SK-N-SH (cell line): ENCODE measurements around the gene CEACAM1. TPM values are rescaled to one million over a fixed set of nuclear protein-coding genes. Genes with fewer than 3 reads are reported as not detected.

ENCODE experiments used
- CTCF ChIA-PET: fragments of 300-600, 350-600 bp; formaldehyde crosslinking; extraction: SDS; loops from one replicate; lab custom pipeline; 2021; lab: Yijun Ruan, JAX
- POLR2A ChIA-PET: fragments of 350-600 bp; sonication (Branson Sonifier 250); formaldehyde crosslinking; extraction: SDS; loops from one replicate; lab custom pipeline; 2020; ENCODE audit warnings: antibody characterized with exemption, inconsistent platforms; lab: Yijun Ruan, JAX
- DNase-seq: peaks from one replicate; pipeline ENCODE4 v3.0.0; 2012
- H2AFZ ChIP-seq: fragments of 200-600 bp; sonication (generic); 2 replicates; pipeline ENCODE4 v1.8.1; 2016; ENCODE audit warnings: antibody characterized with exemption, mild to moderate bottlenecking, low read depth
- H3F3A ChIP-seq: fragments of 200-600 bp; sonication (generic); replicated peaks from 2 replicates; pipeline ENCODE3; 2016; ENCODE audit warnings: antibody characterized with exemption, mild to moderate bottlenecking; ENCODE audit not compliant: insufficient read depth
- H3K27ac ChIP-seq, 2 experiments: fragments of 200-500 bp in 1 of 2; fragments of 200-600 bp in 1 of 2; sonication (Bioruptor generic) in 1 of 2; sonication (generic), shearing (Covaris generic) in 1 of 2; 2 replicates each; pipeline versions ENCODE4 v1.5.1 to v1.6.1; 2014 to 2016; ENCODE audit warnings: low read depth in 2 of 2, inconsistent platforms in 1 of 2, low read length in 1 of 2, mild to moderate bottlenecking in 1 of 2, mixed read lengths in 1 of 2
- H3K27me3 ChIP-seq: fragments of 200-600 bp; sonication (generic), shearing (Covaris generic); 2 replicates; pipeline ENCODE4 v1.6.1; 2016; ENCODE audit warnings: mixed run types; ENCODE audit not compliant: insufficient read depth
- H3K36me3 ChIP-seq, 2 experiments: fragments of 200-500 bp in 1 of 2; fragments of 200-600 bp in 1 of 2; sonication (Bioruptor generic) in 1 of 2; sonication (generic) in 1 of 2; replicated peaks in 1 of 2; 2 replicates each; pipeline versions ENCODE3 to v1.5.1; 2014 to 2016; ENCODE audit warnings: low read length in 1 of 2, mild to moderate bottlenecking in 1 of 2; ENCODE audit not compliant: insufficient read depth in 2 of 2, control insufficient read depth in 1 of 2
- H3K4me1 ChIP-seq, 2 experiments: fragments of 200-500 bp in 1 of 2; fragments of 200-600 bp in 1 of 2; sonication (Bioruptor generic) in 1 of 2; sonication (generic), shearing (Covaris generic) in 1 of 2; 2 replicates each; pipeline versions ENCODE4 v1.5.1 to v1.6.1; 2014 to 2016; ENCODE audit warnings: low read depth in 1 of 2, low read length in 1 of 2, mixed run types in 1 of 2; ENCODE audit not compliant: insufficient read depth in 2 of 2, control insufficient read depth in 1 of 2
- H3K4me2 ChIP-seq: fragments of 200-600 bp; sonication (generic), shearing (Covaris generic); 2 replicates; pipeline ENCODE4 v1.6.1; 2017; ENCODE audit warnings: mixed run types
- H3K4me3 ChIP-seq, 2 experiments: fragments of 200-500 bp in 1 of 2; fragments of 200-600 bp in 1 of 2; sonication (Bioruptor generic) in 1 of 2; sonication (generic), shearing (Covaris generic) in 1 of 2; 2 replicates each; pipeline versions ENCODE4 v1.5.1 to v1.8.1; 2014 to 2016; ENCODE audit warnings: low read depth in 2 of 2, inconsistent platforms in 1 of 2, low read length in 1 of 2, mild to moderate bottlenecking in 1 of 2, mixed read lengths in 1 of 2, moderate library complexity in 1 of 2
- H3K79me2 ChIP-seq: fragments of 200-600 bp; sonication (generic); 2 replicates; pipeline ENCODE4 v1.8.1; 2017; ENCODE audit warnings: mild to moderate bottlenecking; ENCODE audit not compliant: insufficient read depth
- H3K9ac ChIP-seq: fragments of 200-600 bp; sonication (generic); 2 replicates; pipeline ENCODE4 v1.6.1; 2017; ENCODE audit warnings: mixed run types
- H3K9me2 ChIP-seq: fragments of 200-600 bp; sonication (generic); 2 replicates; pipeline ENCODE4 v1.6.1; 2017; ENCODE audit warnings: mixed run types
- H3K9me3 ChIP-seq: fragments of 200-600 bp; sonication (generic); 2 replicates; pipeline ENCODE4 v1.6.1; 2017; ENCODE audit warnings: mixed run types, mild to moderate bottlenecking, moderate library complexity
- H4K20me1 ChIP-seq: fragments of 200-600 bp; sonication (generic); 2 replicates; pipeline ENCODE4 v1.6.1; 2017; ENCODE audit warnings: mild to moderate bottlenecking, mixed run types; ENCODE audit not compliant: insufficient read depth
- CTCF ChIP-seq: fragments of 200-600 bp; sonication (generic); IDR thresholded peaks from 2 replicates; pipeline ENCODE4 v1.6.1; 2017; ENCODE audit warnings: antibody characterized with exemption, mild to moderate bottlenecking, moderate library complexity
- ELF1 ChIP-seq: IDR thresholded peaks from 2 replicates; pipeline ENCODE4 v1.4.0; 2012
- FOXJ3 ChIP-seq: sonication (generic); formaldehyde crosslinking; IDR thresholded peaks from 2 replicates; pipeline ENCODE4 v1.5.1; 2020; ENCODE audit warnings: mild to moderate bottlenecking, missing genetic modification reagents
- GABPA ChIP-seq: IDR thresholded peaks from 2 replicates; pipeline ENCODE4 v1.4.0; 2012; ENCODE audit warnings: low read depth, mild to moderate bottlenecking
- GATA2 ChIP-seq: sonication (generic); formaldehyde crosslinking; IDR thresholded peaks from 2 replicates; pipeline ENCODE4 v1.5.0; 2020; ENCODE audit warnings: mild to moderate bottlenecking, missing genetic modification reagents
- JUND ChIP-seq: IDR thresholded peaks from 2 replicates; pipeline ENCODE4 v1.4.0; 2012
- MAX ChIP-seq: IDR thresholded peaks from 2 replicates; pipeline ENCODE4 v1.4.0; 2012; ENCODE audit warnings: low read depth
- NRF1 ChIP-seq: IDR thresholded peaks from 2 replicates; pipeline ENCODE4 v1.6.1; 2012; ENCODE audit warnings: low read depth, mild to moderate bottlenecking, low read length
- PBX3 ChIP-seq: IDR thresholded peaks from 2 replicates; pipeline ENCODE4; 2012
- RAD21 ChIP-seq: IDR thresholded peaks from 2 replicates; pipeline ENCODE4 v1.6.1; 2012; ENCODE audit warnings: mild to moderate bottlenecking, low read length
- REST ChIP-seq: IDR thresholded peaks from 2 replicates; pipeline ENCODE4 v1.6.1; 2012; ENCODE audit warnings: mild to moderate bottlenecking, low read depth, low read length, moderate library complexity
- RFX5 ChIP-seq: IDR thresholded peaks from 2 replicates; pipeline ENCODE4 v1.6.1; 2012; ENCODE audit warnings: mild to moderate bottlenecking, improper control_type of control experiment, low read length
- RXRA ChIP-seq: IDR thresholded peaks from 2 replicates; pipeline ENCODE4 v1.4.0; 2012; ENCODE audit warnings: low read depth, mild to moderate bottlenecking, borderline replicate concordance
- SMC3 ChIP-seq: IDR thresholded peaks from 2 replicates; pipeline ENCODE4 v1.6.1; 2012; ENCODE audit warnings: low read depth, low read length, improper control_type of control experiment
- TAF1 ChIP-seq: IDR thresholded peaks from 2 replicates; pipeline ENCODE4 v1.6.1; 2012; ENCODE audit warnings: low read depth, mild to moderate bottlenecking, low read length, moderate library complexity, borderline replicate concordance
- USF1 ChIP-seq: IDR thresholded peaks from 2 replicates; pipeline ENCODE4 v1.4.0; 2012; ENCODE audit warnings: low read depth, borderline replicate concordance
- USF2 ChIP-seq: fragments of 150-350 bp; IDR thresholded peaks from 2 replicates; pipeline ENCODE4 v1.6.1; 2017; ENCODE audit warnings: antibody characterized with exemption, low read length, low read depth, borderline replicate concordance
- YY1 ChIP-seq: IDR thresholded peaks from 2 replicates; pipeline ENCODE4 v1.4.0; 2012; ENCODE audit warnings: low read depth, mild to moderate bottlenecking
- ZBTB33 ChIP-seq: IDR thresholded peaks from 2 replicates; pipeline ENCODE4 v1.4.0; 2012; ENCODE audit warnings: low read depth, borderline replicate concordance
- WGBS: methylation state at CpG from one replicate; pipeline ENCODE4 v1.1.6; 2017; ENCODE audit warnings: low lambda C conversion rate; 5-methylcytosine and 5-hydroxymethylcytosine counted together
- polyA plus RNA-seq, 3 experiments: library from polyadenylated mRNA; depleted of rRNA; stranded (reverse); fragments of >200 nt; gene quantifications; 2 replicates each; pipeline ENCODE4 v1.2.3, GENCODE V29; 2012

CEACAM1 gene
- polyA plus RNA-seq, 1 of the 3 experiments (the other 2 are of a cell fraction), result 0.53 TPM

- 66% methylated on average over 3 of the region's 3 CpGs for WGBS
These were observed 30.7 kb downstream of the CEACAM1 start for GRCh38 chr19:42497492-42498168.

More at GRCh38 chr19:42497492-42498168, 30.7 kb downstream of the CEACAM1 start:
- Histone ChIP-seq H3K9me2 (no peaks in the 10 kb centered on the region), H3K79me2 (no peaks in the 10 kb centered on the region), H3K9ac (no peak overlapping the region), H3K4me1 (no peaks in the 10 kb centered on the region; a peak in 1 of 4 replicates), H3F3A (no peaks in the 10 kb centered on the region), H3K4me3 (no peak overlapping the region), H4K20me1 (no peaks in the 10 kb centered on the region), H3K4me2 (no peak overlapping the region), H3K27ac (no peak overlapping the region), H3K36me3 (no peaks in the 10 kb centered on the region), H3K9me3 (no peaks in the 10 kb centered on the region), H3K27me3 (no peaks in the 10 kb centered on the region), H2AFZ (no peak overlapping the region)
- CTCF ChIA-PET, result interaction anchor here (1.7 to 2.9 kb wide), 3 partner anchors 11 to 47 kb away, joined by 4 to 14 read pairs (median 13); partner anchors contain the start of gene CEACAM1
- no peak for DNase-seq
- POLR2A ChIA-PET, result no interaction called here
- TF ChIP-seq ELF1 (no peak), TAF1 (no peak), RXRA (no peak), FOXJ3 (CRISPR knock-in tag) (no peak), USF2 (no peak), ZBTB33 (no peak), PBX3 (no peak), REST (no peak), CTCF (no peak), RFX5 (no peak), NRF1 (no peak), USF1 (no peak), GATA2 (CRISPR knock-in tag) (no peak), GABPA (no peak), YY1 (no peak), MAX (no peak), RAD21 (no peak), SMC3 (no peak), JUND (no peak)
